ENCODE measurements around the gene CNTNAP5.

Gene CNTNAP5

GRCh38 chr2:124485659-124486058, 460.6 kb downstream of the CNTNAP5 start:
- no peak for DNase-seq

- DNase-seq: no peak
Measured at GRCh38 chr2:124489686-124490085, 464.6 kb downstream of the CNTNAP5 start.

- DNase-seq: no peak
Measured at GRCh38 chr2:124501575-124502152, 476.6 kb downstream of the CNTNAP5 start.

DNA sequence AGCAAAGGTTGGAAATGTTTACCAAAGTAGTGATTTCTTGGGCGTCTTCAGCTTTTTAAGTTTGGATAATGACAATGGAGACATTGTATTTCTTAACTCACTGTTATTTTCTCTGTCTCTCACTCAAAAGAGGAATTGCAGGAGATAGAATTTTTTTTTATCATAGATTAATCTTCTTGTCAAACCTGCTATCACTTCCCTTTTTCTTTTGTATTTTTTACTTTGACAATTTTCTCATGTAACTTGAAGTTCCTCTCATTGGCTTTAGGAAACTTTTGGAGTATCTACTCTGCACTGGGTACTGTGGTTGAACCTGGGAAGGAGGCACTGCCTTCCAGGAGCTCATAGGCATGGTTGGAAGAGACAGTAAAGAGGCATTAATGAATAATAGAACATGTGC, 489.1 kb downstream of the CNTNAP5 start:
- DNase-seq: no peak

- no peak for DNase-seq
Measured at GRCh38 chr2:124520953-124521352, 495.9 kb downstream of the CNTNAP5 start.

- DNase-seq: no peak
Measured at GRCh38 chr2:124523096-124523495, 498.0 kb downstream of the CNTNAP5 start.

- no peak for DNase-seq
Measured at GRCh38 chr2:124524155-124524915, 499.2 kb downstream of the CNTNAP5 start.

DNA sequence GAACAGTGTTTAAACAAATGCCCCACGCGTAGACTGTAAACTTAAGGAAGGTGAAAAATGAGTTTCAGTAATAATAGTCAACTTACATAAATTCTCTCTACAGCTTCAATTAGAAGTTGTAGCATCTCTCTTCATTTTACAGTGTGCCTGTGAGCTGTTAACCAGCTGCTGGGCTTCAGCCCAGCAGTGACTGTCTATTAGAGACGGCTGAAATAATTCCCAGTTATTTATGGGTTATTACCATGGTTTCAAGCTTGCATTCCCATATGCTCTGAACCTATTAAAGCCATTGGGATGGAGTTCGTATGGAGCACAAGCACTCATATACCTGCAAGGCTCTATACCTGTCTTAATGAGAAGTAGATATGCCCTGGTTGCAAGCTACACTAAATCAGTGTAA, 501.1 kb downstream of the CNTNAP5 start:
- no peak for DNase-seq

DNA sequence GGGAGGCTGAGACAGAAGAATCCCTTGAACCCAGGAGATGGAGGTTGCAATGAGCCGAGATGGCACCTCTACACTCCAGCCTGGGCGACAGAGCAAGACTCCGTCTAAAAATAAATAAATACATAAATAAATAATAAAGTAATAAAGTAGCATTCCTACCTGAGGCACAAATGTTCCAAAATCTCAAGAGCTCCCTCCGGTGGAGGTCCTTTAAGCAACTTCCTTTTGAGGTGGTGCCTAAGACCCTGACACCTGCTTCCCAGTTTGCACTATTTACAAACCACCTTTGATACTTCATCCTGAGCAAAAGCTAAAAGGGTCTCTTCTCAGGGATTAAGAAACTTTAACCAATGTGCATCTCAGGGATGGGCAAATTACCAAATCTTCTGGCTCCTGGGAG, 505.1 kb downstream of the CNTNAP5 start:
- DNase-seq: no peak

DNA sequence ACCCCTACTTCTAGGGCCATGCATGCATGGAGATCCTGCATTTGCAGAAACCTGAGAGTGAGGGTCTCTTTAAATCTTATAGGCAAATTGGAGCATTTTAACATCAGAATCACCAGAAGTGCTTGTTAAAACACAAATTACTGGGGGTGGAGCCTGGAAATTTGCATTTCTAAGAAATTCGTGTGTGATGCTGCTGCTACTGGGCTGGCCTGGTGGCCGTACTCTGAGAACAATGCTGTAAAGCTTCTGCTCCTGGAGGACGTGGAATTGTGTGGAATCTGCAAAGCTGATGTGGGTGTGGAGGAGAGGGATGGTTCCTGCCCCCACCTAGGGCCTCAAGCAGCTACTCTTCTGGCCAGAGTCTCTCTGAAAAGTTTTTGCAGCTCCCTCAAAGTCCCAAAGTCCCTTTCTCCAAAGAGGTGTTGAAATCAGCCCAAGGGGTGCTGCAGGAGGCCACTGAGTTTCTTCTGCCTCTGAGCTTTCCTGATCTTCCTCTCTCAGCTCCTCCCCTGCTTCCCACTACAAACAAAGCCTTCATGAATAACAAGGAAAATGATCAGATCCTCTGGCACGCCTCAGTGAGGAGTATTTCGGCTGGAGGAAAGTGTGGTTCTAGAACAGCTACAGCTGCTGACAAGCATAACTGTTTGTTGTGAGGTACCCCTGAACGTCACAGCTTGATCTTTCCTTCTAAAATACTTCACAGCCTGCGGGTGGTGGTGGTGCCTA, 508.3 kb downstream of the CNTNAP5 start:
- DNase-seq: no peak

DNA sequence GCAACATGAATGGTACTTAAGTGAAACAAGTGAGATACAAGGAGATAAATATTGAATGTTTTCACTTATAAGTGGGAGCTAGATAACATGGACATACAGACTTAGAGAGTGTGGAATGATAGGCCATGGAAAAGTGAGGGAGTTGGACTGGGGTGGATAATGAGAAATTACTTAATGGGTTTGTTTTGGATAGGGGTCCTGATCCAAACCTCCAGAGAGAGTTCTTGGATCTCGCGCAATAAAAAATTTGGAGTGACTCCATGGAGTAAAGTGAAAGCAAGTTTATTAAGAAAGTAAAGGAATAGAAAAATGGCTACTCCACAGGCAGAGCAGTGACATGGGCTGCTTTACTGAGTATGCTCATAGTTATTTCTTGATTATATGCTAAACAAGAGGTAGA, 508.9 kb downstream of the CNTNAP5 start:
- no peak for DNase-seq

DNA sequence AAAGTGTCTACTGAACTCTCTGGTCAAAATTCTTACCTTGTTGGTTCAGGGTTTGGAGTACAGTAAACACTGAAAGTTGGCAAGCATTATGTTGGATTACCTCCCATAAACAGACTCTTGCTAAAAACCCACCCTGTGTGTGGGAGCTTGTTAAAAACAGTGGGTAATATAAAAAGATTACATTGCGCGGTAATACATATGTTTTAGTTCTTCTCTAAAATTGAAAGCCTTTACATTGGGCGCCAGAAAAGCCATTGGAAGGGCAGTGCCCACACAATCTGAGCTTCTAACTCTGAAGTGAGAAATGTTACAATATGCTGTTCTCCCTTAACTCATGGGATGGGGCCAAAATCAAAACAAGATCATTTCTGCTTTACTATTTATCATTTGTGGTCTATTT, 510.7 kb downstream of the CNTNAP5 start:
- DNase-seq: no peak

GRCh38 chr2:124536591-124536990, 511.5 kb downstream of the CNTNAP5 start:
- no peak for DNase-seq

DNA sequence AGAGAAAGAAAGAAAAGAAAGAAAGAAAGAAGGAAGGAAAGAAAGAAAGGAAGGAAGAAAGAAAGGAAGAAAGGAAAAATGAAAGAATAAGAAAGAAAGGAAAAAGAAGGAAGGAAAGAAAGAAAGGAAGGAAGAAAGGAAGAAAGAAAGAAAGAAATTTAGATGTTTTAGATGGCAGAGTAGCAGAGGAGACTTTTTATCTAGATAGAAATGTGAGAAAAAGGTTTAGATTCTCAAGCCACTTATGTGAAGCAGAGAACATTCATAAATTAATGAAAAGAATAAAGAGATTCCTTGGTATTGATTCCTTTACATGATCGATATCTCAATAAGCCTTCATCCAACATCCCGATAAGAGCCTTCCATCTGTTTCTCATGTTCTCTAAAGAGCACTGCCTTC, 513.5 kb downstream of the CNTNAP5 start:
- DNase-seq: no peak

DNA sequence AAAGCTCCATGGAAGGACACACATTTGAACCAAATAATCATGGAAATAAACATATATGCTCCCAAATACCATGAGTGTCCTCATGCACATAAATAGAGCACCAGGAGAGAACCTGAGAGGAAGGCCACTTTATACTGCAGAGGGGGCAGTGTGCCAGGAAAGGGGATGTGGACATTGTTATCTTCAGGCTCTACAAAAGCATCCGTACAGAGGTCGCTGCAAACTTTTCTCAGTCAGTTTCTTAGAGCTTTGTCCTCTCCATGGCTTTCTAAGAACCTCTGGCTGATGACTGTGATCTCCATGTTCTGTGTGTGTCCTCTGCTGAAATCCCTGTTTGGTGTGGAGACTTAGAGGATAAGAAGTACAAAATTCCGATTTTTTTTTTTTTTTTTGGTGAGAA, 515.7 kb downstream of the CNTNAP5 start:
- no peak for DNase-seq

GRCh38 chr2:124542932-124543640, 518.0 kb downstream of the CNTNAP5 start:
- DNase-seq: no peak

- DNase-seq: no peak
Measured at GRCh38 chr2:124547700-124548099, 522.6 kb downstream of the CNTNAP5 start.

GRCh38 chr2:124558277-124558905, 533.3 kb downstream of the CNTNAP5 start:
- no peak for DNase-seq

DNA sequence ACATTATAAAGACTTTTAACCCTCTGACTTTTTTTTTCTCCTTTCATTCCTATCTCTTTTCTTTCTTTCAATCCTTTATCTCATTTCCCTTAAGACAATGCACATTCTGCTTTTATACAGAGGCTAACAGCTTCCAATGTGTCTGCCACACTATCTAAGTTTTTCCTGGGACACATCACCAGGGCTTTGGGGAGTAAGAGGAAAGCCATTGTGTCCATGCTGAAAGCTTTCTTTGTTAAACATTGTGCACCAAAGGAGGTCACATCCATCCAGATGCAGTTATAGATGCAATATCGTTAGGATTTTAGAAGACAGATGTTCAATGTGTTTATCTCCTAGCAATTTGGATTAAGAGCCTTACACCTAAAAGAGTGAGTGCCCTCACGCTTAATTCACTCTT, 534.1 kb downstream of the CNTNAP5 start:
- DNase-seq: no peak

GRCh38 chr2:124560592-124561112, 535.6 kb downstream of the CNTNAP5 start:
- no peak for DNase-seq

DNA sequence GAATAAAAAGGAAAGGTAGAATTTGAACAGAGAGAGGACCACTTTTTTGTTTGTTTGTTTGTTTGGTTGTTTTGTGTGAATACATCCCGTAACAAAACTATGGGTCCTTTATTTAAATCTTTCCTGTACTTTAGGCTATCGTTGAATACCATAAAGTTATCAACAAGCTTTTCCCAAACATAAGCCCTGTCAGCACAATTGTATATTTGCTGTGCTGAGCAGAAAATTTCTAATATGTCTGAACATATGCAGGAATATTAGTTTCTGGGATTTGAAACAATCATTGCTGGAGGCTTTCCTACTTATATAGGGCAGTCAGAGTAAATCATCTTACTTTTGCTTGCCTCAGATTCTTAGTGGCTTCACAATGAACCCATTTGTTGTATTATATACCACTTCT, 536.4 kb downstream of the CNTNAP5 start:
- no peak for DNase-seq

DNA sequence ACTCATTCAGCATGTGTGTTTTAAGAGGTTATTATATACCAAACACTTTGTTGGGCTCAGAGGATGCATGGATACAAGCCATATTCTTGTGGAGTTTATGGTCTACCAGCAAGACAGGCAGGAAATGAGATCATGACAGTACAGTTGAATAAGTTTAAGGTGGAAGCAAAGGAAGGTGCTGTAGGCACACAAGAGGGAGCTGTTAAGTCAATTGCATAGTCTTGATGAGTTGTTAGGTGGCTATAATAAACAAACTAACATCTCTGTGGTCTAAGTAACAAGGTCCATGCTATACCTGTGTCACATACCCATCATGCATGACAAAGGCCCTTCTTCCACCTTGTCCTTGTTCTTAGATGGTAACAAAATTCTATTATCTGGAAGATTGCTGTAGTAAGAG, 538.3 kb downstream of the CNTNAP5 start:
- no peak for DNase-seq

DNA sequence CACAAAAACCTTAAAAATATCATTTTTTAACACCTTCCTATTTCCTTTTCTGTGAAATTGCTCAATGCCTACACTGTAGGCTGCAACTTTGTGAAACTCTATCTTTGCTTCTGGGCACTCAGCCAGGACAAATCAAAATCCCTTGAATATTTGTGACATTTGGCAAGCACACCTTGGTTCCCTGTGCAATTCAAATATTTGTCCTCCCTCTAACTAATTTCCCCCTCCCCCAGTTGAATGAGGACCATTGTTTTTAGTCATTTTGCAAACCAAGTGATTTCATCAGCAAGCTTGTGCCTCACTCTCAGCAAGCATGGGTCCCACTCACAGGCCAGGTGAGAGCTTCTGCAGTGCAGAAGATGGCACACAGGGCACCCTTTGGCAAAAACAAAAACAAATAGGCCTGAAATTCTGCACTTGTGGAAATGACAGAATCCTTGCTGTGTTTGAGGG, 541.5 kb downstream of the CNTNAP5 start:
- no peak for DNase-seq

All from activated CD8-positive, alpha-beta memory T cell treated with anti-CD3 and anti-CD28 coated beads for 24 hours (primary cell).